WTC11 (cell line): ENCODE data around the gene C3orf85. TPM values are rescaled to one million over a fixed set of nuclear protein-coding genes. Genes with fewer than 3 reads are reported as not detected.

Experiments used
- ATAC-seq: fragments of 200-7000 bp; cut with Tn5 transposase; 2 replicates; pipeline ENCODE4 v1.10.0; 2021; ENCODE audit warnings: mild to moderate bottlenecking, moderate library complexity
- CTCF ChIA-PET: fragments of 300-600 bp; sonication (Branson Sonifier 250); formaldehyde crosslinking; loops from one replicate; lab custom pipeline; 2021; ENCODE audit warnings: antibody characterized with exemption; lab: Charles Lee
- POLR2A ChIA-PET: fragments of 350-600 bp; sonication (Branson Sonifier 250); formaldehyde crosslinking; loops from one replicate; lab custom pipeline; 2021; ENCODE audit warnings: antibody characterized with exemption; lab: Charles Lee
- DNase-seq: peaks from one replicate; pipeline ENCODE4 v3.0.0; 2021; ENCODE audit warnings: low spot score
- H3K27ac Mint-ChIP-seq: 2 replicates; pipeline ENCODE4 v1.8.0; 2021; ENCODE audit warnings: mixed read lengths
- H3K27me3 Mint-ChIP-seq: 2 replicates; pipeline ENCODE4 v1.8.0; 2021; ENCODE audit warnings: low read depth, mild to moderate bottlenecking, moderate library complexity, mixed read lengths
- H3K36me3 Mint-ChIP-seq: 2 replicates; pipeline ENCODE4 v1.8.0; 2021; ENCODE audit warnings: mixed read lengths
- H3K4me1 Mint-ChIP-seq: 2 replicates; pipeline ENCODE4 v1.8.0; 2022; ENCODE audit warnings: mixed read lengths
- H3K4me3 Mint-ChIP-seq: 2 replicates; pipeline ENCODE4 v1.8.0; 2021; ENCODE audit warnings: mild to moderate bottlenecking, moderate library complexity, mixed read lengths
- H3K9me3 Mint-ChIP-seq: 2 replicates; pipeline ENCODE4 v1.8.0; 2021; ENCODE audit warnings: mixed read lengths
- EMX1 ChIP-seq: fragments of 250-450 bp; sonication (Bioruptor Pico); IDR thresholded peaks from 2 replicates; pipeline ENCODE4 v1.8.0; 2021; ENCODE audit warnings: mild to moderate bottlenecking
- FOXJ3 ChIP-seq: sonication (generic); formaldehyde crosslinking; IDR thresholded peaks from 2 replicates; pipeline ENCODE4 v1.9.0; 2021; ENCODE audit warnings: missing genetic modification reagents, mild to moderate bottlenecking, borderline replicate concordance
- GABPB1 ChIP-seq: sonication (generic); formaldehyde crosslinking; IDR thresholded peaks from 2 replicates; pipeline ENCODE4 v1.8.1; 2023; ENCODE audit warnings: mild to moderate bottlenecking, missing genetic modification reagents
- IRF2 ChIP-seq: sonication (generic); formaldehyde crosslinking; IDR thresholded peaks from 2 replicates; pipeline ENCODE4 v1.8.0; 2022; ENCODE audit warnings: low read depth, missing genetic modification reagents, borderline replicate concordance
- JAZF1 ChIP-seq: fragments of 250-450 bp; sonication (Bioruptor Pico); IDR thresholded peaks from 2 replicates; pipeline ENCODE4 v1.9.0; 2021; ENCODE audit warnings: moderate library complexity, mild to moderate bottlenecking, inconsistent platforms
- JUN ChIP-seq: sonication (generic); formaldehyde crosslinking; IDR thresholded peaks from 2 replicates; pipeline ENCODE4 v1.8.0; 2023; ENCODE audit warnings: mild to moderate bottlenecking, missing genetic modification reagents
- NFATC4 ChIP-seq: fragments of 250-450 bp; sonication (Bioruptor Pico); IDR thresholded peaks from 2 replicates; pipeline ENCODE4 v1.9.0; 2021; ENCODE audit warnings: mild to moderate bottlenecking
- SOX15 ChIP-seq: fragments of 250-450 bp; sonication (Bioruptor Pico); IDR thresholded peaks from 2 replicates; pipeline ENCODE4 v1.9.0; 2021; ENCODE audit warnings: mild to moderate bottlenecking
- TCF7 ChIP-seq: sonication (generic); formaldehyde crosslinking; IDR thresholded peaks from 2 replicates; pipeline ENCODE4 v1.8.0; 2022; ENCODE audit warnings: mild to moderate bottlenecking, low read depth, missing genetic modification reagents, moderate library complexity
- TEAD4 ChIP-seq: sonication (generic); formaldehyde crosslinking; IDR thresholded peaks from 2 replicates; pipeline ENCODE4 v1.8.0; 2022; ENCODE audit warnings: mild to moderate bottlenecking, missing genetic modification reagents
- ZBTB21 ChIP-seq: sonication (generic); formaldehyde crosslinking; IDR thresholded peaks from 2 replicates; pipeline ENCODE4 v1.8.1; 2023; ENCODE audit warnings: mild to moderate bottlenecking, missing genetic modification reagents, borderline replicate concordance
- ZNF263 ChIP-seq: sonication (generic); formaldehyde crosslinking; IDR thresholded peaks from 2 replicates; pipeline ENCODE4 v1.8.1; 2022; ENCODE audit warnings: low read depth, mild to moderate bottlenecking, moderate library complexity, missing genetic modification reagents
- ZNF396 ChIP-seq: fragments of 250-450 bp; sonication (Bioruptor Pico); IDR thresholded peaks from 2 replicates; pipeline ENCODE4 v1.8.0; 2021; ENCODE audit warnings: mild to moderate bottlenecking, moderate library complexity, borderline replicate concordance
- ZNF416 ChIP-seq: fragments of 250-450 bp; sonication (Bioruptor Pico); IDR thresholded peaks from 2 replicates; pipeline ENCODE4 v1.9.0; 2021; ENCODE audit warnings: mild to moderate bottlenecking, inconsistent platforms
- total RNA-seq: library from RNA; stranded (reverse); gene quantifications from 3 replicates; pipeline ENCODE4 v1.2.3, GENCODE V29; 2021
- TF ChIP-seq, protein P1 (sequence below): sonication (generic); formaldehyde crosslinking; IDR thresholded peaks from 2 replicates; pipeline ENCODE4 v1.8.1; 2022; ENCODE audit warnings: low read depth, missing genetic modification reagents, borderline replicate concordance
- TF ChIP-seq, protein P2 (sequence below): sonication (generic); formaldehyde crosslinking; IDR thresholded peaks from 2 replicates; pipeline ENCODE4 v1.8.1; 2023; ENCODE audit warnings: mild to moderate bottlenecking, missing genetic modification reagents, moderate library complexity
- TF ChIP-seq, protein P3 (sequence below): sonication (generic); formaldehyde crosslinking; IDR thresholded peaks from 2 replicates; pipeline ENCODE4 v1.8.0; 2022; ENCODE audit warnings: mild to moderate bottlenecking, missing genetic modification reagents
- TF ChIP-seq, protein P4 (sequence below): fragments of 250-450 bp; sonication (Bioruptor Pico); IDR thresholded peaks from 2 replicates; pipeline ENCODE4 v1.9.0; 2021; ENCODE audit warnings: mild to moderate bottlenecking
- TF ChIP-seq, protein P5 (sequence below): sonication (generic); formaldehyde crosslinking; IDR thresholded peaks from 2 replicates; pipeline ENCODE4 v1.8.0; 2023; ENCODE audit warnings: mild to moderate bottlenecking, missing genetic modification reagents
- TF ChIP-seq, protein P6 (sequence below): sonication (generic); formaldehyde crosslinking; IDR thresholded peaks from 2 replicates; pipeline ENCODE4 v1.8.1; 2023; ENCODE audit warnings: mild to moderate bottlenecking, missing genetic modification reagents, borderline replicate concordance
- TF ChIP-seq, protein P7 (sequence below): sonication (generic); formaldehyde crosslinking; IDR thresholded peaks from 2 replicates; pipeline ENCODE4 v1.8.1; 2022; ENCODE audit warnings: mild to moderate bottlenecking, missing genetic modification reagents, moderate library complexity, borderline replicate concordance

C3orf85 gene
- total RNA-seq, 1 experiment from 2014 or later = not detected

DNA sequence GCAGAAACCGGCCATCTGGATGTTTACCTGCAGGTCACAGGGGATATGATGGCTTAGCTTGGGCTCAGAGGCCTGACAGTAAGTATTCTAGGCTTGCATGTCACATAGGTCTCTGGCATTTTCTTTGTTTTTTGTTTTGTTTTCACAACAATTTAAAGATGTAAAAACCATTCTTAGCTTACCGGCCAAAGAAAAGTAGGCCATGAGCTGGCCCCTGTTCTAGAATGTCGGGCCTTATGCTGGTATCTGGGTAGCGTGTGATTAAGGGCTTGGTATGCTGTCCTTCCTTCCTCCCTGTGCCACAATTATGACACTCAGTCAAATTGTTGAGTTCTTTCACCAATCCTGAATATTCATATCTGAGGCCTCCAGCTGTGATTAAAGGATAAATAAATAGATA, 40.2 kb downstream of the C3orf85 start:
- H3K9me3 Mint-ChIP-seq = peaks cover 3% of the 10 kb centered on the region; the same call in 1 of the 2 replicates
- no peak overlapping the region for H3K27ac Mint-ChIP-seq
- no peak for ATAC-seq
- no peaks in the 10 kb centered on the region for H3K36me3 Mint-ChIP-seq
- CTCF ChIA-PET = interaction anchor here (1.9 kb wide), 1 partner anchor 153 kb away, joined by 5 read pairs; no protein-coding TSS in a partner anchor
- POLR2A ChIA-PET = no interaction called here
- no peak for DNase-seq
- no peak overlapping the region for H3K4me3 Mint-ChIP-seq
- H3K27me3 Mint-ChIP-seq = no peaks in the 10 kb centered on the region
- TF ChIP-seq, protein P1, sequence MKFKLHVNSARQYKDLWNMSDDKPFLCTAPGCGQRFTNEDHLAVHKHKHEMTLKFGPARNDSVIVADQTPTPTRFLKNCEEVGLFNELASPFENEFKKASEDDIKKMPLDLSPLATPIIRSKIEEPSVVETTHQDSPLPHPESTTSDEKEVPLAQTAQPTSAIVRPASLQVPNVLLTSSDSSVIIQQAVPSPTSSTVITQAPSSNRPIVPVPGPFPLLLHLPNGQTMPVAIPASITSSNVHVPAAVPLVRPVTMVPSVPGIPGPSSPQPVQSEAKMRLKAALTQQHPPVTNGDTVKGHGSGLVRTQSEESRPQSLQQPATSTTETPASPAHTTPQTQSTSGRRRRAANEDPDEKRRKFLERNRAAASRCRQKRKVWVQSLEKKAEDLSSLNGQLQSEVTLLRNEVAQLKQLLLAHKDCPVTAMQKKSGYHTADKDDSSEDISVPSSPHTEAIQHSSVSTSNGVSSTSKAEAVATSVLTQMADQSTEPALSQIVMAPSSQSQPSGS = no peak
- TF ChIP-seq ZNF396 (CRISPR knock-in tag) (no peak), EMX1 (CRISPR knock-in tag) (no peak), SOX15 (no peak), ZNF263 (CRISPR knock-in tag) (no peak)
- TF ChIP-seq, protein P2, sequence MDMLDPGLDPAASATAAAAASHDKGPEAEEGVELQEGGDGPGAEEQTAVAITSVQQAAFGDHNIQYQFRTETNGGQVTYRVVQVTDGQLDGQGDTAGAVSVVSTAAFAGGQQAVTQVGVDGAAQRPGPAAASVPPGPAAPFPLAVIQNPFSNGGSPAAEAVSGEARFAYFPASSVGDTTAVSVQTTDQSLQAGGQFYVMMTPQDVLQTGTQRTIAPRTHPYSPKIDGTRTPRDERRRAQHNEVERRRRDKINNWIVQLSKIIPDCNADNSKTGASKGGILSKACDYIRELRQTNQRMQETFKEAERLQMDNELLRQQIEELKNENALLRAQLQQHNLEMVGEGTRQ (CRISPR knock-in tag) = no peak
- TF ChIP-seq, all 79 proteins: peak for 0
- peaks cover 14% of the 10 kb centered on the region for H3K4me1 Mint-ChIP-seq

DNA sequence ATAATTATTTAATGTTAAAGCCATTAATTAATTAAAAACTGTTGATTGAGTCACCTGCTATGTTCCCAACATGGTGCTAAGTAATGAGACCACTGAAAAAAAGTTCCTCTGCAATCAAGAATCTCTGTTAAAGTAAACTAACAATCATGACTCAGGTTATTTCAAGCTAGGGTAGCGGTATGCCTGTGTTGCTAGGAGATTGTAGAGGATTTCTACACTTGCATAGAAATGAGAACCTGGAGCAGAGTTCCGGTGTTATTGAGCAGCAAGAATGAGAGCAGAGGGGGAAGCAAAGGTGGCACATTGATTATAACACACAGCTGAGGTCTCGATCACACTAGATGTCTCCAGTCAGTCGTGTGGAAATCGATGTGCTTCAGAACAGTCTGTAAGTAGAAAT, 41.4 kb downstream of the C3orf85 start:
- no peak for ATAC-seq
- Mint-ChIP-seq H3K4me3 (no peak overlapping the region), H3K36me3 (no peaks in the 10 kb centered on the region), H3K27me3 (no peaks in the 10 kb centered on the region; the same call in 1 of the 2 replicates), H3K4me1 (peaks cover 14% of the 10 kb centered on the region), H3K9me3 (peaks cover 3% of the 10 kb centered on the region; the same call in 1 of the 2 replicates), H3K27ac (no peak overlapping the region)
- CTCF ChIA-PET = interaction anchor here (1.9 kb wide), 1 partner anchor 154 kb away, joined by 5 read pairs; no protein-coding TSS in a partner anchor
- TF ChIP-seq, protein P3, sequence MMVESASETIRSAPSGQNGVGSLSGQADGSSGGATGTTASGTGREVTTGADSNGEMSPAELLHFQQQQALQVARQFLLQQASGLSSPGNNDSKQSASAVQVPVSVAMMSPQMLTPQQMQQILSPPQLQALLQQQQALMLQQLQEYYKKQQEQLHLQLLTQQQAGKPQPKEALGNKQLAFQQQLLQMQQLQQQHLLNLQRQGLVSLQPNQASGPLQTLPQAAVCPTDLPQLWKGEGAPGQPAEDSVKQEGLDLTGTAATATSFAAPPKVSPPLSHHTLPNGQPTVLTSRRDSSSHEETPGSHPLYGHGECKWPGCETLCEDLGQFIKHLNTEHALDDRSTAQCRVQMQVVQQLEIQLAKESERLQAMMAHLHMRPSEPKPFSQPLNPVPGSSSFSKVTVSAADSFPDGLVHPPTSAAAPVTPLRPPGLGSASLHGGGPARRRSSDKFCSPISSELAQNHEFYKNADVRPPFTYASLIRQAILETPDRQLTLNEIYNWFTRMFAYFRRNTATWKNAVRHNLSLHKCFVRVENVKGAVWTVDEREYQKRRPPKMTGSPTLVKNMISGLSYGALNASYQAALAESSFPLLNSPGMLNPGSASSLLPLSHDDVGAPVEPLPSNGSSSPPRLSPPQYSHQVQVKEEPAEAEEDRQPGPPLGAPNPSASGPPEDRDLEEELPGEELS = no peak
- no peak for TF ChIP-seq NFATC4 (CRISPR knock-in tag)
- TF ChIP-seq, protein P4, sequence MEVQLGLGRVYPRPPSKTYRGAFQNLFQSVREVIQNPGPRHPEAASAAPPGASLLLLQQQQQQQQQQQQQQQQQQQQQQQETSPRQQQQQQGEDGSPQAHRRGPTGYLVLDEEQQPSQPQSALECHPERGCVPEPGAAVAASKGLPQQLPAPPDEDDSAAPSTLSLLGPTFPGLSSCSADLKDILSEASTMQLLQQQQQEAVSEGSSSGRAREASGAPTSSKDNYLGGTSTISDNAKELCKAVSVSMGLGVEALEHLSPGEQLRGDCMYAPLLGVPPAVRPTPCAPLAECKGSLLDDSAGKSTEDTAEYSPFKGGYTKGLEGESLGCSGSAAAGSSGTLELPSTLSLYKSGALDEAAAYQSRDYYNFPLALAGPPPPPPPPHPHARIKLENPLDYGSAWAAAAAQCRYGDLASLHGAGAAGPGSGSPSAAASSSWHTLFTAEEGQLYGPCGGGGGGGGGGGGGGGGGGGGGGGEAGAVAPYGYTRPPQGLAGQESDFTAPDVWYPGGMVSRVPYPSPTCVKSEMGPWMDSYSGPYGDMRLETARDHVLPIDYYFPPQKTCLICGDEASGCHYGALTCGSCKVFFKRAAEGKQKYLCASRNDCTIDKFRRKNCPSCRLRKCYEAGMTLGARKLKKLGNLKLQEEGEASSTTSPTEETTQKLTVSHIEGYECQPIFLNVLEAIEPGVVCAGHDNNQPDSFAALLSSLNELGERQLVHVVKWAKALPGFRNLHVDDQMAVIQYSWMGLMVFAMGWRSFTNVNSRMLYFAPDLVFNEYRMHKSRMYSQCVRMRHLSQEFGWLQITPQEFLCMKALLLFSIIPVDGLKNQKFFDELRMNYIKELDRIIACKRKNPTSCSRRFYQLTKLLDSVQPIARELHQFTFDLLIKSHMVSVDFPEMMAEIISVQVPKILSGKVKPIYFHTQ (CRISPR knock-in tag) = no peak
- TF ChIP-seq TCF7 = no peak
- no peak for TF ChIP-seq GABPB1 (CRISPR knock-in tag)
- no peak for TF ChIP-seq ZNF416
- TF ChIP-seq JAZF1 (CRISPR knock-in tag) = no peak
- TF ChIP-seq TEAD4 (CRISPR knock-in tag) = no peak
- no peak for TF ChIP-seq FOXJ3
- no peak for TF ChIP-seq IRF2 (CRISPR knock-in tag)
- TF ChIP-seq ZBTB21 (CRISPR knock-in tag) = no peak
- TF ChIP-seq, protein P5, sequence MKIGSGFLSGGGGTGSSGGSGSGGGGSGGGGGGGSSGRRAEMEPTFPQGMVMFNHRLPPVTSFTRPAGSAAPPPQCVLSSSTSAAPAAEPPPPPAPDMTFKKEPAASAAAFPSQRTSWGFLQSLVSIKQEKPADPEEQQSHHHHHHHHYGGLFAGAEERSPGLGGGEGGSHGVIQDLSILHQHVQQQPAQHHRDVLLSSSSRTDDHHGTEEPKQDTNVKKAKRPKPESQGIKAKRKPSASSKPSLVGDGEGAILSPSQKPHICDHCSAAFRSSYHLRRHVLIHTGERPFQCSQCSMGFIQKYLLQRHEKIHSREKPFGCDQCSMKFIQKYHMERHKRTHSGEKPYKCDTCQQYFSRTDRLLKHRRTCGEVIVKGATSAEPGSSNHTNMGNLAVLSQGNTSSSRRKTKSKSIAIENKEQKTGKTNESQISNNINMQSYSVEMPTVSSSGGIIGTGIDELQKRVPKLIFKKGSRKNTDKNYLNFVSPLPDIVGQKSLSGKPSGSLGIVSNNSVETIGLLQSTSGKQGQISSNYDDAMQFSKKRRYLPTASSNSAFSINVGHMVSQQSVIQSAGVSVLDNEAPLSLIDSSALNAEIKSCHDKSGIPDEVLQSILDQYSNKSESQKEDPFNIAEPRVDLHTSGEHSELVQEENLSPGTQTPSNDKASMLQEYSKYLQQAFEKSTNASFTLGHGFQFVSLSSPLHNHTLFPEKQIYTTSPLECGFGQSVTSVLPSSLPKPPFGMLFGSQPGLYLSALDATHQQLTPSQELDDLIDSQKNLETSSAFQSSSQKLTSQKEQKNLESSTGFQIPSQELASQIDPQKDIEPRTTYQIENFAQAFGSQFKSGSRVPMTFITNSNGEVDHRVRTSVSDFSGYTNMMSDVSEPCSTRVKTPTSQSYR = no peak
- no peak for TF ChIP-seq JUN (CRISPR knock-in tag)
- no peak for TF ChIP-seq SOX15
- TF ChIP-seq, protein P6, sequence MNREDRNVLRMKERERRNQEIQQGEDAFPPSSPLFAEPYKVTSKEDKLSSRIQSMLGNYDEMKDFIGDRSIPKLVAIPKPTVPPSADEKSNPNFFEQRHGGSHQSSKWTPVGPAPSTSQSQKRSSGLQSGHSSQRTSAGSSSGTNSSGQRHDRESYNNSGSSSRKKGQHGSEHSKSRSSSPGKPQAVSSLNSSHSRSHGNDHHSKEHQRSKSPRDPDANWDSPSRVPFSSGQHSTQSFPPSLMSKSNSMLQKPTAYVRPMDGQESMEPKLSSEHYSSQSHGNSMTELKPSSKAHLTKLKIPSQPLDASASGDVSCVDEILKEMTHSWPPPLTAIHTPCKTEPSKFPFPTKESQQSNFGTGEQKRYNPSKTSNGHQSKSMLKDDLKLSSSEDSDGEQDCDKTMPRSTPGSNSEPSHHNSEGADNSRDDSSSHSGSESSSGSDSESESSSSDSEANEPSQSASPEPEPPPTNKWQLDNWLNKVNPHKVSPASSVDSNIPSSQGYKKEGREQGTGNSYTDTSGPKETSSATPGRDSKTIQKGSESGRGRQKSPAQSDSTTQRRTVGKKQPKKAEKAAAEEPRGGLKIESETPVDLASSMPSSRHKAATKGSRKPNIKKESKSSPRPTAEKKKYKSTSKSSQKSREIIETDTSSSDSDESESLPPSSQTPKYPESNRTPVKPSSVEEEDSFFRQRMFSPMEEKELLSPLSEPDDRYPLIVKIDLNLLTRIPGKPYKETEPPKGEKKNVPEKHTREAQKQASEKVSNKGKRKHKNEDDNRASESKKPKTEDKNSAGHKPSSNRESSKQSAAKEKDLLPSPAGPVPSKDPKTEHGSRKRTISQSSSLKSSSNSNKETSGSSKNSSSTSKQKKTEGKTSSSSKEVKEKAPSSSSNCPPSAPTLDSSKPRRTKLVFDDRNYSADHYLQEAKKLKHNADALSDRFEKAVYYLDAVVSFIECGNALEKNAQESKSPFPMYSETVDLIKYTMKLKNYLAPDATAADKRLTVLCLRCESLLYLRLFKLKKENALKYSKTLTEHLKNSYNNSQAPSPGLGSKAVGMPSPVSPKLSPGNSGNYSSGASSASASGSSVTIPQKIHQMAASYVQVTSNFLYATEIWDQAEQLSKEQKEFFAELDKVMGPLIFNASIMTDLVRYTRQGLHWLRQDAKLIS (CRISPR knock-in tag) = no peak
- TF ChIP-seq, protein P7, sequence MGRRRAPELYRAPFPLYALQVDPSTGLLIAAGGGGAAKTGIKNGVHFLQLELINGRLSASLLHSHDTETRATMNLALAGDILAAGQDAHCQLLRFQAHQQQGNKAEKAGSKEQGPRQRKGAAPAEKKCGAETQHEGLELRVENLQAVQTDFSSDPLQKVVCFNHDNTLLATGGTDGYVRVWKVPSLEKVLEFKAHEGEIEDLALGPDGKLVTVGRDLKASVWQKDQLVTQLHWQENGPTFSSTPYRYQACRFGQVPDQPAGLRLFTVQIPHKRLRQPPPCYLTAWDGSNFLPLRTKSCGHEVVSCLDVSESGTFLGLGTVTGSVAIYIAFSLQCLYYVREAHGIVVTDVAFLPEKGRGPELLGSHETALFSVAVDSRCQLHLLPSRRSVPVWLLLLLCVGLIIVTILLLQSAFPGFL (CRISPR knock-in tag) = no peak
- DNase-seq = no peak
- POLR2A ChIA-PET = no interaction called here
